Keratinocyte (primary cell): ENCODE measurements around the gene ANKRD45.
"Not testable (repeated sequence)": the region's sequence is repeated elsewhere in the genome, so short reads cannot be mapped to it uniquely, and the experiment has no call there.

Experiments used
- EZH2 ChIP-seq: IDR thresholded peaks from one replicate; pipeline ENCODE4 v1.6.1; 2012; ENCODE audit warnings: inconsistent platforms, mild to moderate bottlenecking, low read length, moderate library complexity
- TF ChIP-seq, protein P1 (sequence below), 3 experiments: IDR thresholded peaks in 1 of 3; conservative IDR thresholded peaks in 1 of 3; optimal IDR thresholded peaks in 1 of 3; 2 replicates in 2 of 3; 3 replicates in 1 of 3; pipeline versions ENCODE3 to v1.5.1; 2011; ENCODE audit warnings: low read length in 3 of 3, mild to moderate bottlenecking in 3 of 3, moderate library complexity in 2 of 3, control low read depth in 1 of 3, inconsistent platforms in 1 of 3; ENCODE audit not compliant: insufficient read depth in 2 of 3; ENCODE audit errors: extremely low read depth in 1 of 3

DNA sequence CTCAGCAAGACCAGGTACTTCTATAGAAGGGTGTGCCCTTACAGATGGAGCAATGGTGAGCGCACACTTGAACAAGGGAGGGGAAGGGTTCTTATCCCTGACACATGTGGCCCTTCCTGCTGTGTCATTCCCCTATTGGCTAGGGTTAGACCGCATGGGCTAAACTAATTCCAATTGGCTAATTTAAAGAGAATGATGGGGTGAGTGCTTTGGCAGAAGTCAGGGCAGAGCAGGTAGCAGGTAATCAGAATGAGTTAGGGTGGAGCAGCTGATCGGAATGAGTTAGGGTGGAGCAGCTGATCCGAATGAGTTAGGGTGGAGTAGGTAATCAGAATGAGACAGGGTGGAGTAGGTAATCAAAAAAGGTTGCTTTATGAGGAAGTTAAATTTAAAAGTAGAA is 14.2 kb upstream of the ANKRD45 start:
- TF ChIP-seq, protein P1, sequence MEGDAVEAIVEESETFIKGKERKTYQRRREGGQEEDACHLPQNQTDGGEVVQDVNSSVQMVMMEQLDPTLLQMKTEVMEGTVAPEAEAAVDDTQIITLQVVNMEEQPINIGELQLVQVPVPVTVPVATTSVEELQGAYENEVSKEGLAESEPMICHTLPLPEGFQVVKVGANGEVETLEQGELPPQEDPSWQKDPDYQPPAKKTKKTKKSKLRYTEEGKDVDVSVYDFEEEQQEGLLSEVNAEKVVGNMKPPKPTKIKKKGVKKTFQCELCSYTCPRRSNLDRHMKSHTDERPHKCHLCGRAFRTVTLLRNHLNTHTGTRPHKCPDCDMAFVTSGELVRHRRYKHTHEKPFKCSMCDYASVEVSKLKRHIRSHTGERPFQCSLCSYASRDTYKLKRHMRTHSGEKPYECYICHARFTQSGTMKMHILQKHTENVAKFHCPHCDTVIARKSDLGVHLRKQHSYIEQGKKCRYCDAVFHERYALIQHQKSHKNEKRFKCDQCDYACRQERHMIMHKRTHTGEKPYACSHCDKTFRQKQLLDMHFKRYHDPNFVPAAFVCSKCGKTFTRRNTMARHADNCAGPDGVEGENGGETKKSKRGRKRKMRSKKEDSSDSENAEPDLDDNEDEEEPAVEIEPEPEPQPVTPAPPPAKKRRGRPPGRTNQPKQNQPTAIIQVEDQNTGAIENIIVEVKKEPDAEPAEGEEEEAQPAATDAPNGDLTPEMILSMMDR (optimal IDR thresholded peaks at IDR 0.05 in 1 of 3, IDR thresholded peaks at IDR 0.05 in 1 of 3, conservative IDR thresholded peaks at IDR 0.05 in 1 of 3; ENCODE audit: extremely low read depth in 1 of 3, insufficient read depth in 2 of 3, low read length in 3 of 3), result not testable (repeated sequence)
- not testable (repeated sequence) for TF ChIP-seq EZH2
